GM19372 (cell line): ENCODE results near the gene MAGI3.
A peak's percentile ranks its signal among the peaks of the same experiment; 100 is the strongest.

ENCODE experiments used
- ATAC-seq: cut with Tn5 transposase; IDR thresholded peaks from one replicate; pipeline ENCODE4 v1.9.1; 2021; ENCODE audit warnings: mild to moderate bottlenecking, low read depth, moderate library complexity; ENCODE audit not compliant: unreplicated experiment

MAGI3 gene

DNA sequence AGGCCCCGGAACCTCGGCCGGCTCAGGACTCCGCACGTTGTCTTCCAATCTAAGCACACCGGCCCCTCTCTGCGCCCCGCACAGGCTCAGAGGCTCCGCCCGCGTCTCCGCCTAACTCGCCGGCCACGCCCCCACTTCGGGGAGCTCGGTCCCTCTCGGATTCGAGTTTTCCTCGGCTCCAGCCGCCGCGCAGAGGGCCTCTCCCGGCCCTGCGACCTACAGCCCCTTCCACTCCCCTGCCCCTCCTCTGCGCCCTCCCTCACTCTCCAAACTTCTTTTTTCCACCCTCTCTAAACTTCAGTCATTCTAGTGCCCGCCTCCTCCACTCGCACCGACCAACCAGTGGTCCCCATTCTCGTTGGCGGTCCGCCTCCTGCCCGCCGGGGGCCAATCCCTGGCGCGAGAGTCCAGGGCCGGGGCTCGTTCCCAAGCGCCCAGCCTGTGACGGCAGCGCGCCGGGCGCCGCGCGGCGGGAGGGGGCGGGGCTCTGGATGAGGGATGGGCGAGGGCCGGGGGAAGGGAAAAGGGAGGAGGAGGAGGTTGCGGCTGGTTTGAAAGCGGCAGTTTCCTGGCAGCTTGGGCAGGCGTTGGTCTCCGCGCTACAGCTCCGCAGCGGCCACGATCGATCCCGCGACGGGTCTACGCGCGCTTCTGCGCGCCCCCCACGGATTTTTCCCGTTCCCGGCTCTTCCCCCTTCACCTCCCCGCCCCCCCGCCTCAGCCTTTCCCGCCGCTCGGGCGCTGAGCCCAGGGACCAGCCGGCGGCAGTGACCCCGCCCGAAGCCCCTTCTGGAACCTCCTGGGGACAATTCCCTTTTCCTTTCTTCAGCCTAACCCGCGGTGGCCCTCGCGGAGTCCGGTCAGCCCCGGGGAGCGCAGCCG is at the start of gene MAGI3:
MAGI3 (plus strand) TSS at position 563 of the 882 bp plus-strand sequence. CDS start 519 bp downstream, outside the sequence.
- ATAC-seq: peak; percentile 99

DNA sequence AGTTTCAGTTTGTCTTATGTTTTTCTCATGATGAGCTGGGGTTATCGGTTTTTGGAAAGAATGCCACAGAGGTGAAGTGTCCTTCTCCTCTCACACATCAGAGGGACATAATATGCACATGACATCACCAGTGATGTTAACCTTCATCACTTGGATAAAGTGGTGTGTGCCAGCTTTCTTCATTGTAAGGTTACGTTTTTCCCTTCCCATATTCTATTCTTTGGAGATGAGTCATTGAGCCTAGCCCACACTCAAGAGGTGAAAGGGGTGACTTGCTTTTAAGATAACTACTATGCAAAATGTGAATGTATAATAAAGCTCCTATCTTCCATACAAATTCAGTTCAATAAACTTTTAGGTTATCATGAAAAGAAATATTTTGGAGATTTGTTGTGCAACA is 36.7 kb upstream of the MAGI3 start:
- no peak for ATAC-seq

GRCh38 chr1:113363935-113364334 is 26.4 kb upstream of the MAGI3 start:
- ATAC-seq: no peak

DNA sequence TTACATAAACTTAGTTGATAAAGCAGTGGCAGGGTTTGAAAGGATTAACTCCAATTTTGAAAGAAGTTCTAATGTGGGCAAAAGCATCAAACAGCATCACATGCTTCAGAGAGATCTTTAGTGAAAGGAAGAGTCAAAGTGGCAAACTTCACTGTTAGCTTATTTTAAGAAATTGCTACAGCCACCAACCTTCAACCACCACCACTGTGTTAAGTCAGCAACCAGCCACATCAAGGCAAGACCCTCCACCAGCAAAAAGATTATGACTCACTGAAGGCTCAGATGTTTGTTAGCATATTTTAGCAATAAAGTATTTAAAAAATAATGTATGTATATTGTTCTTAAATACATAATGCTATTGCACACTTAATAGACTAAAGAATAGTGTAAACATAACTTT is 21.3 kb upstream of the MAGI3 start:
- no peak for ATAC-seq

DNA sequence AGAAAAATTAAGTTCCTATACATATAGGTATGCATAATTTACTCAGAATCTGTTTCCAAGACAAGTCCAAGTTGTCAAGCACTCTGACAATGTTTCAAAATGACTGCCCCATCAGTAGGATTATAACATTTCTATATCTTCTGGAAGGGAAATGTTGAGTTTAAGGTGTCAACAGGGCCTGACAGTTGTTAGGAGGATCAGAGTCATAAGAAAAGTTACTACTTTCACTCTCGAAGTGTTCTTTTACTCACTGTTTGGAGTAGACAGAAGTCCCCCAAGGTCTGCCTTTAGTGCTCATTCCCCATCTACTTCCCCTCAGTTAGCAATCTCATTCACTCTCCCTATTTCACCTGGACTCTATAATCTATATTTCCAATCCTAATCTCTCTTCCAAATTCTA is 20.6 kb upstream of the MAGI3 start:
- no peak for ATAC-seq

DNA sequence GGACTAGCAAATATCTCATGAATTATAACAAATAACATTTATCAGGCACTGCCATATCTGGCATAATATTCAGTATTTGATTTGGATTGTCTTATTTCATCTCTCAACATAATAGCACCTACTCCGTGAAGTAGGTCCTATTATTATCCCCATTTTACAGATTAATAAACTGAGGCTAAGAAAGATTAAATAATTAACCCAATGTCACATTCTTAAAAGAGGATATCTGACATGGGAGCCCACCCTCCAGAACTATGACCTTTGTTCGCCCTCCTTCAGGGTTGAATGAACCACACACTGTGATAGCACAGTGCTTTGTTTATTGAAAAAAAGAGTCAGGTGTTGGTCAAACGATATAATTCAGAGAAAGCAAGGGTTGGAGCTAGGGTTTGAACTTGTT is 19.4 kb upstream of the MAGI3 start:
- no peak for ATAC-seq

DNA sequence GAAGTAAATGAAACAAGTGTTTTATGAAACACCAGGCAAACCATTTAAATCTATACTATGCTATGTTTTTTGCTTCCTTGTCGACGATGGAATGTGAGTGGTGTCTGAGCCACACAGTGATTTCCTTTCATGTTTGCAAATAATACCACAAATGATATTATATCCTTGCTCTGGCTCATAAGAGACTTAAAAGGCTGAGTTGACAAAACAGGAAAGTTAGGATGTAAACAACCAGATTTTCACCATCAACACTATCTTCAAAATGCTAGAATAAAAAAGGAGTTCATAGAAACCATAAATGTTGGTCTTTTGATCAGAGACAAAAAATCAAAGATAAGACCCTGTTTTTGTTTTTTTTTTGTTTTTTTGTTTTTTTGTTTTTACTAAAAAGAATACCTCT is 17.8 kb upstream of the MAGI3 start:
- no peak for ATAC-seq

- no peak for ATAC-seq
These were observed 16.7 kb upstream of the MAGI3 start for GRCh38 chr1:113373644-113374043.

DNA sequence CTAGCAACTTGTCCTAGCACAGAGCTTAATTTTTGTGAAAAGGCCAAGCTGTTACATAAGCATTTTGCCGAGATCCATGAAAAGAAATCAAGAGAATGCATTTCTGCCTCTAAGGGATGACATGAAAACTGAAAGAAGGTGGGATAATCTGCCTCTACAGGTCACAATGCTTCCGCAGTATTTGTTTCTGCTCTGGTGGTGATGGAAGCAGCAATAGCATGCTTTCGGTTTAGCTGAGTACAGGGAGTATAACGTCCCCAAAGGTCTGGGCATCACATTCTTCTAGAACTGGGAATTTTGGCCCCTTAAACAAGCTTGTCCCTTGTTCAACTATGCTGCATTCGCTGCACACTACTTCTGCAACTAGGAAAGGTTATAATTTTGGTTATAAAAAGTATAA is 14.4 kb upstream of the MAGI3 start:
- ATAC-seq: no peak

- ATAC-seq: no peak
These were observed 10.2 kb upstream of the MAGI3 start for GRCh38 chr1:113380075-113380474.

- no peak for ATAC-seq
These were observed 2.2 kb upstream of the MAGI3 start for GRCh38 chr1:113388017-113388620.

- no peak for ATAC-seq
These were observed 1.5 kb upstream of the MAGI3 start for GRCh38 chr1:113388621-113389358.

DNA sequence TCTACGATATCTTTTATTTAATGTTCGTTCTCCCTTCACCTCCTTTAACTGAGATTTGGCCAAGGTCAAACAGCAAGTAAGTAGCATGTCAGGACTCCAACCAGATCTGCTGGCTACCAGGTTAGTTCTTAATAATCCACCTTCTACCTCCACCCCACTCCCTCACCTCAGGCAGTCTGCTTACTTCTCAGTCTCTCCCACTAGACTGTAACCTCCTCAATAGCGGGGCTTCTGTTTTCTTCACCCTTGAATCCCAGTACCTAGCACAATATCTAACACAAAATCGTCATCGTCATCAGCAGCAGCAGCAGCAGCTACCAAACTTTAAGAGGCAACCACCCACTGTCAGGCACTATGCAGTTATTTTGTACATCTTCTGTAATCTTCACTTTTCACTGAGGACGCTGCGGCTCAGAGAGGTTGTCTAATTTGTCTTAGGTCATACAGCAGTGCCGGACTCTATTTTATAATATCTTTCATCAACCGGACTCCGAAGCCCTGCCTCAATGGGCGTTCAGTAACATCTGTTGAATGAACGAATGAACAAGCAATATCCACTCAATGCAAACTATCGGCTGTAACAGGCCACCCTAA is 859 bp upstream of the MAGI3 start:
- no peak for ATAC-seq

DNA sequence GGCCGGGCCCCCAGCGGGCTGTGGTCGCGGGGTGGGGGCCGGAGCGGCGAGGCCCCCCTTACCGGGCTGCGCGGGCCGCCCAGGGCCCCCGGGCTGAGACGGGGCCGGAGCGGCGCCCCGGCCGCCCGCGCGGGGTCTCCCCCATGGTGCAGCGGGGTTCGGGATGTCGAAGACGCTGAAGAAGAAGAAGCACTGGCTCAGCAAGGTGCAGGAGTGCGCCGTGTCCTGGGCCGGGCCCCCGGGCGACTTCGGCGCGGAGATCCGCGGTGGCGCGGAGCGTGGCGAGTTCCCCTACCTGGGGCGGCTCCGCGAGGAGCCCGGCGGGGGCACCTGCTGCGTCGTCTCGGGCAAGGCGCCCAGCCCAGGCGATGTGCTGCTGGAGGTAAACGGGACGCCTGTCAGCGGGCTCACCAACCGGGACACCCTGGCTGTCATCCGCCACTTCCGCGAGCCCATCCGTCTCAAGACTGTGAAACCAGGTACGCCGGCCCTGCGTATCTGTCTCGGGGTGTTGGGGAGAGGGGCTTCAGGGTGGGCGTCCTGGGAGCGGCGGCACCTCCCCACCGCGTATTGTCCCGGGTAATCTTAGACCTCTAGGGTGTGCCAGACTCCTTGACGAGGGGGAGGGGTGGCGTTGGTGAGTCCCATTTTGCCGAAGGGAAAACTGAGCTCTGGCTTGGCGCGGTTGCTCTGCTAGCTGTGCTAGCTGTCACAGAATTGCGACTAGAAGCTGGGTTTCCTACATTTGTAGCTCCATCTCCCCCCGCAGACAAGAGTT is 745 bp downstream of the MAGI3 start:
- ATAC-seq: no peak

- no peak for ATAC-seq
These were observed 1.4 kb downstream of the MAGI3 start for GRCh38 chr1:113391649-113392271.

DNA sequence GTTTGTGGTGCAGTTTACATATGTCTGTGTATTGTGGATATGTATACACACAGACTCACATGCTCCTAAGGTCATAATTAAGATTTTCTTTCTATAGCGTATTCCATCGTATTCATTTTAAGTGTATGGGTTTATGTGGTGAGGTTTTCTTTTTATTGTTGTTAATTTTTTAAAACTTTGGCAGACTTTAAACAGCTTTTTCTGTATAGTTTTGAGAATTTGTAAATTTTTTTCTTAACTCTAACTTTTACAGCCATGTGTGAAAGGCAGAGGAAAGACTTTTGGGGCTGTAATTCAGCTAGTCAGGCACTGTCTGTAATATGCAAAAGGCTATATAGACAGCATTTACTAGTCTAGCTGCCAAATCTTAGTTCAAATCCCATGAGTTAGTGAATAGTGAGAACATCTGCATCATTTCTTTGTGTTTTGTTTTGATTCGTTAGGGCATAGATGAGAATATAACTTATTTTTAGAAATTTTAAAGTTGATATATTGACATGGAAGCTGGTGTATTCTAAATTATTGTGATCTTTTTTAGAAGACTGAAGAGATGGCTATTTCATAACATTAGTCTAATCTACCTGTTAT is 2.3 kb downstream of the MAGI3 start:
- no peak for ATAC-seq

DNA sequence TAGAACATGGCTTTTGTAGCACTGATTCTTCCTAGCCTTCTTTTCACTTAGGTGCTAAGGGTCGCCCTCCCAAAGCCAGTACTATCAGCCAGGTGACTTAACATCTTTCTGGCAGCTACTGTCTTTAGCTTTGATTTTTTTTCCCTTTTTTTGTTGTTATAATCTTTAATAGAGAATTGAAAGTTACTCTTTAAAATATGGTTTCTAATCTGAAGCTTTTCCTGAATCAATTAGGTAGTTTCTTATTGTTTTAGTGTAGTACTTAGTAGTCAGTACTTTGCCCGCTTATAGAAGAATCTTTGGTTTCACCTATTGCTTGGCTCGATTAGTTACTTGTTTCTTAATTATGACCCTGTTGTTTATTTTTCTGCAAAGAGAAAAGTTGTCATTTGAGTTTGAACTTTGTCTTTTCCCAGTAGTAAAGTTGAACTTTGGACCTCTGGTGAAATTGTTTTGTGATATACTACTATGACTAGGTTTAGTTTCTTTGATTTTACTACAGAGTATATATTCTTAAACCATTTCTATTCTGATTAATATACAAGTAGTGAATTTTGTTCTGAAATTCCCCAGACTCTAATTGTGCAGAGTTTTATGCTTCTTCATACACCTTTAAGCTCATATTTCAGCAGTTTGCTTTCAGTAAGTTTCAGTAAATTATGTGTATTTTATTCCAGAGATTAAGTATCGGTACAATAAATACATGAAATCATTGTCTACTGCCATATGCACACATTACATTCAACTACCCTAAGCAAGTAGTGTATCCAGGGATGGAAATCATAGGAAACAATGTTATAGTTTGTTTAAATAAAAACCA is 3.9 kb downstream of the MAGI3 start:
- ATAC-seq: no peak

- ATAC-seq: no peak
These were observed 4.5 kb downstream of the MAGI3 start for GRCh38 chr1:113394863-113395259.

DNA sequence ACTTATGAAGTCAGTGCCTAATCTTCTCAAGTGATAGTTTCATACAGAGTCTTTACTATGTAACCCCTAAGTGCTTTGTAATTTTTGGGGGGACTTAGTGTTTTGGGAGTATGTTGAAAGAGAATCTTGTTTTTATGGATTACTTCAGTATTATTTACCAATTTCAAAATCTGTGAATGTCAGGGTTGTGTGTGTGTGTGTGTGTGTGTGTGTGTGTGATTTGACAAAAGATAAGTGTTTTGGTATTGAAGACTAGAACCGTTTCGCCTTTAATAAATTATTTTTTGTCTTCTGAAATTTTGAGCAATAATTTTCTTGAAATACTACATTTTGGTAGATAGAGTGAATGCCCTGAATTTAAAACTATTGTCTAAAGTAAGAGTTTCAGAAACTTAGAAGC is 5.8 kb downstream of the MAGI3 start:
- ATAC-seq: no peak
